DMS 273 (cell line): Measurements from ENCODE around the gene GPN1.
"Not testable (repeated sequence)": the region's sequence is repeated elsewhere in the genome, so short reads cannot be mapped to it uniquely, and the experiment has no call there.

ENCODE experiments used
- DNase-seq: peaks from one replicate; lab custom pipeline; 2025; ENCODE audit not compliant: unreplicated experiment; lab: John Stamatoyannopoulos, UW

GPN1 gene

DNA sequence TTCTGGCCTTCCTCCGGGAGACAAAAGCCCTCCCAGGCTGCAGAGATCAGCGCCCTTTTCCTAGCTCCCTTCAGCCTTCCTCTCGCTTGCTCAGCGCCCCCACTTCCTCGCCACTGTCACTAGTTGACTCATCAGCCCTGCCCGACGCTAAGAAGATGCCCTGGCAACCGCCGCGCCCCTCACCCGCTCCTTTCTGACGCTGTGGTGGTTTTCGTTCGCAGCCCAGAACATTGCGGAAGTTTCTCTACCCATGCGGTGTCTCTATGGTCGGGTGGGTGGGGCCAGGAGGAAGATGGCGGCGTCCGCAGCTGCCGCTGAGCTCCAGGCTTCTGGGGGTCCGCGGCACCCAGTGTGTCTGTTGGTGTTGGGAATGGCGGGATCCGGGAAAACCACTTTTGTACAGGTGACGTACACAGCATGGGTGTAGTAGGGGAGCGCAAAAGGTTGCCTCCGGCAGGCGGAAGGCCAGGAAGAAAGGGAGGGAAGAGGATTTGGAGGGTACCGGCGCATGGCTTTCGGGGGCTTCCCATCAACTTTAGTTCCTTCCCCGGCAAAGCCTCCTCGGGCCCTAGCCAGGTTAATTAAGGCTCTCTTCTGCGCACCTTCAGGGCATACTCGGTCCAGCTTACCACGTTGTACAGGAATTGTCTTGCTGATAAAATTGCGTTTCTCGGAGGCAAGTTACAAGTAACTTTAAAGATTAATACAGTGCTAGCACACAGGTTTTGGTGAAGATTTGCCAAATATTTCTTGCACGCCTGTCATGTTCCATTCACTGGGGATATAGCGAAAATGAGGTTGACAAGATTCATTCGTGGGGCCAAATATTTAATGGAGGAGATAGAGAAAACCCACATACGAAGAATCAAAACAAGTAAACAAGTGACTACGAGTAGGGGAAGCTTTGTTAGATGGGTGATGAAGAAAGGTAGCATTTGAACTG lies at the start of gene GPN1, which contains the start of gene CCDC121:
TSS of gene GPN1 (plus strand) at position 284 of the 943 bp plus-strand sequence. CDS start at position 293, 9 bp downstream.
TSS of gene CCDC121 (minus strand) at position 246 of the 943 bp plus-strand sequence. CDS start 1,213 bp downstream, outside the sequence.
- peak; percentile 93 for DNase-seq

GRCh38 chr2:27581417-27582128 lies 47.3 kb upstream of the GPN1 start:
- DNase-seq: no peak

DNA sequence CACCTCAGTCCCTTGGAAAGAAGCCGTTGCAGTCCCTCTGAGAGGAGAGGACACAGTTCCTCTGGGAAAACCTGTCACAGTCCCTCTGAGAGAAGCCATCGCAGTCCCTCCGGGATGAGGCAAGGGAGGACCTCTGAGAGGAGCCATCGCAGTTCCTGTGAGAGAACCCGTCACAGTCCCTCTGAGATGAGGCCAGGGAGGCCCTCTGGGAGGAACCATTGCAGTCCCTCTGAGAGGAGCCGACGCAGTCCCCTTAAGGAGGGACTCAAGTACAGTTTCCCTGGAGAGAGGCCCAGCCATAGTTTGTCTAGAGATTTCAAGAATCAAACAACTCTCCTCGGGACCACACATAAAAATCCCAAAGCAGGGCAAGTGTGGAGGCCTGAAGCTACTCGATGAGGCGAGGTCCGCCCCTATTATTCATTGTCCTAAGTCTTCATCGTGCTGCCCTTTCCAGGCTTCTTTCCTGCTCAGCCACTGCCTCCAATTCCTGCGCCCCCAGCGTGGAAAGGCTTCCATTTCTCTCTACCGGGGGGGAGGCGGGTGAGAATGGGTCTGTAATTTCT lies 46.6 kb upstream of the GPN1 start:
- DNase-seq: no peak

GRCh38 chr2:27582695-27583389 lies 46.0 kb upstream of the GPN1 start, which contains the start of gene ZNF512:
Gene ZNF512, plus strand, starts transcription at chr2:27583042. Its CDS starts 71 bp downstream, at chr2:27583113.
- DNase-seq: peak; percentile 98

DNA sequence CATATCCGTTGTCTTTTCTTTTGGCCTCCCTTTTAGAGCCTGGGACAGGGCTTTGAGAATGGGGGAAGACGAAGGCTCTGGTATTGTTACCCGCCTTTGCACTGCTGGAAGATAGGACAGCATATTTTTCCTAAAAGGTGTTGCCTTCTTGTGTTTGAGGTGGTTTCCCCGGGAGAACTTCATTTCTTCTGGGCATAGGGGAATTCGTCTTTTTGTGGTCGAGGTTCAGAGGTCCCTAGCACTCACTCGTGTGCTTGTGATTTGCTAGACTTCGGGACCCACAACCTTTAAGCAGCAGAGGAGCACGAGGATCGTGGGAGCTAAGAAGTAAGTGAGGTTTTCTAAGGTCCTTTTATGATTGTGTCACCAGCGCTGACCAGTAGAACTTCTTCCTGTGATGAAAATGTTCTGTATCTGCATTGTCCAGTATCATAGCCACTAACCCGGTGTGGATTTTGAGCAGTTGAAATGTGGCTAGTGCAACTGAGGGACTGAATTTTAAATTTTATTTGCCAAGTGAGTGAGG lies 45.4 kb upstream of the GPN1 start:
- DNase-seq: peak; percentile 36

DNA sequence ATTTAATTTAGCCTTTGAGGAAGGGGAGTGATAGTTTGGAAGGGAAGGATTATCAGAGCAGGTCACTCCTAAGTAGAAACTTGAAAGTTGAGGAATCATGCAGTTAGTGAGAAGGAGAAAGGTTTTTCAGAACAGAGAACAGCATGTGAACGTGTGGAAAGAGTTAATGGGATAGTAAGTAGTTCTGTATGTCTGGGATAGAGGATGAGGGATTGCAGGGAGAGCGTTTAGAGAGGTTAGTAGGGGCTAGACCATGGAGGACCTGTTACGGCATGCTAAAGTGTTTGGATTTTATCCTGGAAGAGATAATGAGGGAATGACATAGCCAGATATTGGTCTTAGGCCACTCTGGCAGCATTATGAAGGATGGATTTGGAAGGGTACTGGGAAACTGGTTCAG lies 44.3 kb upstream of the GPN1 start:
- DNase-seq: no peak

- DNase-seq: no peak
These were observed 41.8 kb upstream of the GPN1 start for GRCh38 chr2:27587025-27587424.

- no peak for DNase-seq
These were observed 40.5 kb upstream of the GPN1 start for GRCh38 chr2:27588308-27588707.

DNA sequence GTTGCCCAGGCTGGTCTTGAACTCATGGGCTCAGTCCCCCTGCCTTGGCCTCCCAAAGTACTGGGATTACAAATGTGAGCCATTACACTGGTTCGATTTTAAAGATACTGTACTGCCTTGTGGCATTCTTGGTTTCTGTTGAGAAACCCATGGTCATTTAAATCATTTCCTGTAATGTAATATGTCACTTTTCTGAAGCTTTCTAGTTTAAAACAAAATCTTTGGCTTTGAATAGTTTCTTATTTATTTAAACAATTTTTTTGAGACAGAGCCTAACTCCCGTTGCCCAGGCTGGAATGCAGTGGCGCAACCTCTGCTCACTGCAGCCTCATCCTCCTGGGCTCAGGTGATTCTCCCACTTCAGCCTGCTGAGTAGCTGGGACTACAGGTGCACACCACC lies 37.1 kb upstream of the GPN1 start:
- DNase-seq: no peak

GRCh38 chr2:27593240-27593639 lies 35.6 kb upstream of the GPN1 start:
- no peak for DNase-seq

DNA sequence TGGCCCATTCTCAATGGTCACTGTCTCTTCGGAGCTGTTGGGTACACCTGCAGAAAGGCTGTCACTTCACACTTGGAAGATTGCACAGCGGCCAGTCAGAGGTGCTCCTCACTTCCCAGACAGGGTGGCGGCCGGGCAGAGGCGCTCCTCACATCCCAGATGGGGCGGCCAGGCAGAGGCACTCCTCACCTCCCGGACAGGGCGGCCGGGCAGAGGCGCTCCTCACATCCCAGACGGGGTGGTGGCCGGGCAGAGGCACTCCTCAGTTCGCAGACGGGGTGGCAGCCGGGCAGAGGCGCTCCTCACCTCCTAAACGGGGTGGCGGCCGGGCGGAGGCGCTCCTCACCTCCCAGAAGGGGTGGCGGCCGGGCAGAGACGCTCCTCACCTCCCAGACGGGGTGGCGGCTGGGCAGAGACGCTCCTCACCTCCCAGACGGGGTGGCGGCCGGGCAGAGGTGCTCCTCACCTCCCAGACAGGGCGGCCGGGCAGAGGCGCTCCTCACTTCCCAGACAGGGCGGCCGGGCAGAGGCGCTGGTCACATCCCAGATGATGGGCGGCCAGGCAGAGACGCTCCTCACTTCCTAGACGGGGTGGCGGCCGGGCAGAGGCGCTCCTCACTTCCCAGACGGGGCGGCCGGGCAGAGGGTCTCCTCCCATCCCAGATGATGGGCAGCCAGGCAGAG lies 34.7 kb upstream of the GPN1 start:
- DNase-seq: not testable (repeated sequence)

DNA sequence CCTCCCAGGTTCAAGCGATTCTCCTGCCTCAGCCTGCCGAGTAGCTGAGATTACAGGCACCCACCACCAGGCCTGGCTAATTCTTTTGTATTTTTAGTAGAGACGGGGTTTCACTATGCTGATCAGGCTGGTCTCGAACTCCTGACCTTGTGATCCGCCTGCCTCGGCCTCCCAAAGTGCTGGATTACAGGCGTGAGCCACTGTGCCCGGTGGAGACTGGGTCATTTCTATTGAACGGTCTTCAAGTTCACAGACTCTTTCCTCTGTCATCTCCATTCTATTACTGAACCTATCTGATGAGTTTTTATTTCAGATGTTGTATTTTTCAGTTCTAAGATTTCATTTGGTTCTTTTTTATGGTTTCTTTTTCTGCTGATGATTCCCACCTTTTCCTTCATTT lies 33.4 kb upstream of the GPN1 start:
- DNase-seq: not testable (repeated sequence)

DNA sequence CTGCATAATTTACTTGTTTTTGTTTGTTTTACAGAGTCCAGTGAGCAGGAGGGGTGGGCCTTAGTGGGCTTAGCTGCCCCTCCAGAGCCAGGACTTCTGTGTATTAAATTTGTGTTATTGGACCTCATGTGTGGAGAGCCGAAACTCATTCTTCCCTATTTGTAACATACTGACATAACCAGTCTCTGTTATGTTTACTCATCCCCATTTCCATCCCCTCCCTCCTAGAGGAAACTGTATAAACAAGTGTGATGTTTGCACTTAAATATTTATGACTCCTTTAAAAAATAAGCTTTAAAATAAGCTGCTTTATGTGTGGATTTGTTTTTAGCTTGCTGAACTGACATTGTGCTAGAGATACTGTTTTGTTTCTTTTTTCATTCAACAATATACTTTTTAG lies 32.2 kb upstream of the GPN1 start:
- DNase-seq: no peak

DNA sequence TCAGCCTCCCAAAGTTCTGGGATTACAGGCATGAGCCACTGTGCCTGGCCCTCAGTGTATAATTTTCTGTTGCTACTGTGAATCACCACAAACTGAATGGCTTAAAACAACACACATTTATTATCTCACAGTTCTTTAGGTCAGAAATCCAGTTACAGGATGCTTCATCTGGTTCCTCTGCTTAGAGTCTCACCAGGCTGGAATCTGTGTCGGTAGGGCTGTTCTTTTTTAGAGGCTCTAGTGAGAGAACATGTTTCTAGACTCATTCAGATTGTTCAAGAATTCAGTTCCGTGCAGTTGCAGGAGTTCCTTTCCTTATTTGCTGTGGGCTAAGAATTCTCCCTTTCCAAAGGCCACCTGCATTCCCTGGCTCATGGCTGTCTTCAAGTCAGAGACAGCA lies 22.2 kb upstream of the GPN1 start:
- DNase-seq: no peak

DNA sequence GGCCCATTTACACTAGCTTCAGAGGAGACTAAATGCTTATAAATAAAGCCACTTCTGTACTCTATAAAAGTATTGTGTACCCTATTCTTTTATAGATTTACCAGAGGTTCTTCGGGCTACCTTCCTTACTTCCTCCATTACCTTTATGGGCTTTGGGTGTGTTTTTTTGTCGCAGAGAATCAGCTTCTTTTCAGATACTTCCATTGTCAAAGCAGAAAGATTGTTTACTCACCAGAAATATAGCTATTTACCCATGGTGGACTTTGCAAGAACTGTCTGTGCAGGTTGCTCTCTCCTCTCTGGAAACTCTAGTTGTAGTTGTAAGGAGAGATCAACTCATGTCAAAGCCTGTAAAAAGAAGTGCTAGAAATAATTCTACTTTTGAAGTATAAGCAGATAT lies 14.9 kb upstream of the GPN1 start:
- no peak for DNase-seq

GRCh38 chr2:27615316-27615715 lies 13.5 kb upstream of the GPN1 start:
- peak; percentile 67 for DNase-seq

- no peak for DNase-seq
These were observed 7.3 kb upstream of the GPN1 start for GRCh38 chr2:27621524-27621923.

DNA sequence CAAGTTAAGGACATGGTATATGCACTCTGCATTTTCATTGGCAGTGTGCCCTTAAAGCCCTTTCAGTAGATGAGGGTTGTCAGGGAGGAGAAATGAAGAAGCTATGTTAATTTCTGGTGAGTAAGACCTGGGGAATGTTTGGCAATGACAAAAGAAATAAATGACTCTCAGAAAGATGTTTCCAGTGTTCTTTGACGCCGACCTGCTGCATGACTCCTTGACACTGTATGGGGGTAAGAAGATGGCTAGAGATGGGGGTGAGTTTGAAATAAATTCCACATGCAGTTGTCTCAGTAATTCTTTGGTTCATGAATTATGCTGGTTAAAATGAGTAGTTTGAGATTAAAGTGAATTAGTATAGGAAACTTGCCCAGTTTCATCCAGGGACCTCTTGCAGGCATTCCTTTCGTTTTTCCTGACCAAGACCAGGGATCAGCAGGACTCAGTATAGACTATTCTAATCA lies 5.9 kb upstream of the GPN1 start:
- no peak for DNase-seq

- no peak for DNase-seq
These were observed 3.9 kb upstream of the GPN1 start for GRCh38 chr2:27624943-27625342.

DNA sequence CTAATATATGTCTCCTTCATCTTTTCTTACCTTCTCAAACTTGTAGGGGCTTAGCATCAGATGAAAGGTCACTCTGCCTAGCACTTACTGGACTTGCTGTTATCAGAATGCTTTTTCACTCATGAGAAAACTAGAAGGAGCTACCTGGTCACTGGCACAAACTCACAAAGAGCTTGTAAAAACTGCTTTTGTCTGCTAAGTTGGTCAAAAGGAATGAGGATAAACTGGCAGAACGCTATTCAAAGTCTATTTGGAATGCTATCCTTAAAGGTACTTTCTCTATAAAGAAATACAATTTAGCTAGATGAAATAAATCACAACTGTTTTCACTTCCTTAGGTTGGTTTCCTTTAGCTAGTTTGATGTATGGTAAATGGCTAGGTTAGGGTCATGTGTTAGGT lies 2.5 kb upstream of the GPN1 start:
- not testable (repeated sequence) for DNase-seq
